HCT116 (cell line): ENCODE data around the gene MAX. TPM values are rescaled to one million over a fixed set of nuclear protein-coding genes. Genes with fewer than 3 reads are reported as not detected.

Experiments
- ATAC-seq: fragments of 200-7000 bp; cut with Tn5 transposase; 2 replicates; pipeline ENCODE4 v1.9.1; 2020; ENCODE audit warnings: mild to moderate bottlenecking, moderate library complexity
- BruUV-seq: library from RNA; stranded (reverse); fragments of 400-500 nt; replicated peaks from 2 replicates; lab custom pipeline; 2021; lab: Mats Ljungman, UMichigan
- CTCF ChIA-PET: fragments of 300-600 bp; sonication (Branson Sonifier 250); formaldehyde crosslinking; loops from one replicate; lab custom pipeline; 2021; ENCODE audit warnings: antibody characterized with exemption; lab: Charles Lee
- POLR2A ChIA-PET: fragments of 300-600, 350-600 bp; sonication (Branson Sonifier 250); formaldehyde crosslinking; loops from one replicate; lab custom pipeline; 2021; ENCODE audit warnings: antibody characterized with exemption; lab: Charles Lee
- RAD21 ChIA-PET, 2 experiments: fragments of 300-600 bp; sonication (Branson Sonifier 250); formaldehyde crosslinking; loops; one replicate each; lab custom pipeline; 2023; ENCODE audit warnings: low total read pairs in 2 of 2; ENCODE audit not compliant: uncharacterized antibody in 2 of 2, unreplicated experiment in 2 of 2, low non-redundant PET in 1 of 2; lab: Charles Lee
- DNase-seq: peaks from one replicate; pipeline ENCODE4 v3.0.0-alpha.2; 2010; ENCODE audit warnings: low read depth, low spot score
- H2AFZ ChIP-seq: fragments of 200-600 bp; shearing (Covaris generic), sonication (generic); 2 replicates; pipeline ENCODE4 v1.6.1; 2017; ENCODE audit warnings: low read depth, mixed run types, mixed read lengths, antibody characterized with exemption, low read length; ENCODE audit not compliant: poor library complexity, severe bottlenecking
- H3K27ac ChIP-seq: 2 replicates; pipeline ENCODE4 v1.5.1; 2012; ENCODE audit warnings: low read depth, low read length
- H3K27me3 ChIP-seq: fragments of 200-600 bp; sonication (generic); 2 replicates; pipeline ENCODE4 v1.6.1; 2016; ENCODE audit warnings: mixed run types, low read length, mixed read lengths; ENCODE audit not compliant: insufficient read depth
- H3K36me3 ChIP-seq, 2 experiments: fragments of 200-500 bp in 1 of 2; fragments of 200-600 bp in 1 of 2; sonication (Bioruptor generic) in 1 of 2; sonication (generic) in 1 of 2; 2 replicates each; pipeline versions ENCODE4 v1.5.1 to v1.6.1; 2014 to 2016; ENCODE audit warnings: low read length in 2 of 2, inconsistent platforms in 1 of 2, mixed read lengths in 1 of 2, mixed run types in 1 of 2; ENCODE audit not compliant: insufficient read depth in 2 of 2, control insufficient read depth in 1 of 2
- H3K4me1 ChIP-seq, 2 experiments: fragments of 200-600 bp in 1 of 2; sonication (generic) in 1 of 2; 2 replicates each; pipeline versions ENCODE4 v1.5.1 to v1.6.1; 2012 to 2017; ENCODE audit warnings: low read length in 2 of 2, inconsistent platforms in 1 of 2, mild to moderate bottlenecking in 1 of 2, mixed read lengths in 1 of 2, mixed run types in 1 of 2, moderate library complexity in 1 of 2; ENCODE audit not compliant: insufficient read depth in 2 of 2, control insufficient read depth in 1 of 2
- H3K4me2 ChIP-seq: fragments of 200-600 bp; sonication (generic); 2 replicates; pipeline ENCODE4 v1.6.1; 2017; ENCODE audit warnings: mixed run types, low read length, mixed read lengths
- H3K4me3 ChIP-seq, 2 experiments: fragments of 200-600 bp in 1 of 2; sonication (generic) in 1 of 2; replicated peaks in 1 of 2; 2 replicates each; pipeline ENCODE4 v1.5.1; 2011 to 2016; ENCODE audit warnings: low read length in 2 of 2, control low read depth in 1 of 2, low read depth in 1 of 2, mild to moderate bottlenecking in 1 of 2, mixed read lengths in 1 of 2, mixed run types in 1 of 2
- H3K79me2 ChIP-seq: fragments of 200-600 bp; sonication (generic); 2 replicates; pipeline ENCODE4 v1.6.1; 2017; ENCODE audit warnings: mild to moderate bottlenecking, mixed run types, low read length, moderate library complexity, mixed read lengths; ENCODE audit not compliant: insufficient read depth
- H3K9ac ChIP-seq: fragments of 200-600 bp; sonication (generic); 2 replicates; pipeline ENCODE4 v1.6.1; 2016; ENCODE audit warnings: low read length, mixed read lengths
- H3K9me2 ChIP-seq: fragments of 200-600 bp; sonication (generic), shearing (Covaris generic); 2 replicates; pipeline ENCODE4 v1.6.1; 2017; ENCODE audit warnings: mixed run types, mild to moderate bottlenecking, moderate library complexity; ENCODE audit not compliant: insufficient read depth
- H3K9me3 ChIP-seq, 2 experiments: fragments of 200-500 bp in 1 of 2; fragments of 200-600 bp in 1 of 2; sonication (Bioruptor generic) in 1 of 2; sonication (generic) in 1 of 2; 2 replicates each; pipeline ENCODE4 v1.6.1; 2014 to 2017; ENCODE audit warnings: low read length in 2 of 2, mixed read lengths in 2 of 2, inconsistent platforms in 1 of 2, low read depth in 1 of 2, mild to moderate bottlenecking in 1 of 2, mixed run types in 1 of 2, moderate library complexity in 1 of 2; ENCODE audit not compliant: control insufficient read depth in 1 of 2, insufficient read depth in 1 of 2
- H4K20me1 ChIP-seq: fragments of 200-600 bp; sonication (generic), shearing (Covaris generic); 2 replicates; pipeline ENCODE4 v1.6.1; 2017; ENCODE audit warnings: mixed run types, mild to moderate bottlenecking, moderate library complexity; ENCODE audit not compliant: insufficient read depth
- ATF3 ChIP-seq: IDR thresholded peaks from 2 replicates; pipeline ENCODE4 v1.6.1; 2012
- CEBPB ChIP-seq: IDR thresholded peaks from 2 replicates; pipeline ENCODE4 v1.6.1; 2012; ENCODE audit warnings: low read depth
- CTCF ChIP-seq, 3 experiments: fragments of 200-600 bp in 1 of 3; sonication (generic) in 1 of 3; IDR thresholded peaks in 2 of 3; conservative IDR thresholded peaks in 1 of 3; 2 replicates each; pipeline ENCODE4 v1.5.1; 2012 to 2017; ENCODE audit warnings: low read depth in 2 of 3, low read length in 2 of 3, antibody characterized with exemption in 1 of 3, borderline replicate concordance in 1 of 3, control low read depth in 1 of 3, mild to moderate bottlenecking in 1 of 3, mixed read lengths in 1 of 3, mixed run types in 1 of 3, moderate library complexity in 1 of 3; ENCODE audit not compliant: insufficient read depth in 1 of 3
- EGR1 ChIP-seq: IDR thresholded peaks from 2 replicates; pipeline ENCODE4 v1.6.1; 2012; ENCODE audit warnings: low read depth
- ELF1 ChIP-seq: IDR thresholded peaks from 2 replicates; pipeline ENCODE4 v1.6.1; 2012; ENCODE audit warnings: low read depth, borderline replicate concordance
- EZH2 ChIP-seq: fragments of 200-600 bp; sonication (generic); IDR thresholded peaks from 2 replicates; pipeline ENCODE4 v1.6.1; 2017; ENCODE audit warnings: antibody characterized with exemption, mixed run types
- JUND ChIP-seq: IDR thresholded peaks from 2 replicates; pipeline ENCODE4 v1.6.1; 2012
- POLR2A ChIP-seq: IDR thresholded peaks from 2 replicates; pipeline ENCODE4 v1.7.0; 2011; ENCODE audit warnings: borderline replicate concordance; ENCODE audit not compliant: insufficient read depth, insufficient read length; ENCODE audit errors: extremely low read depth
- RAD21 ChIP-seq: IDR thresholded peaks from 2 replicates; pipeline ENCODE4 v1.6.1; 2012; ENCODE audit warnings: low read depth, mild to moderate bottlenecking
- REST ChIP-seq: IDR thresholded peaks from 2 replicates; pipeline ENCODE4 v1.6.1; 2012; ENCODE audit warnings: low read depth
- TCF7L2 ChIP-seq: IDR thresholded peaks from 2 replicates; pipeline ENCODE4 v1.7.0; 2011; ENCODE audit warnings: borderline replicate concordance, inconsistent platforms; ENCODE audit not compliant: insufficient read depth, insufficient read length; ENCODE audit errors: extremely low read depth
- YY1 ChIP-seq: IDR thresholded peaks from 2 replicates; pipeline ENCODE4 v1.6.1; 2011; ENCODE audit warnings: low read length, low read depth, moderate library complexity, mild to moderate bottlenecking; ENCODE audit not compliant: insufficient replicate concordance; ENCODE audit errors: extremely low read depth
- ZBTB33 ChIP-seq: IDR thresholded peaks from 2 replicates; pipeline ENCODE4 v1.6.1; 2011; ENCODE audit warnings: mild to moderate bottlenecking, low read length, moderate library complexity; ENCODE audit not compliant: insufficient replicate concordance; ENCODE audit errors: extremely low read depth
- ZNF274 ChIP-seq: fragments of 200-500 bp; sonication (Bioruptor generic); IDR thresholded peaks from 2 replicates; pipeline ENCODE4 v1.6.1; 2014; ENCODE audit warnings: mild to moderate bottlenecking, low read depth, low read length, inconsistent platforms
- intact Hi-C: fragments of 100-400 bp; cut with micrococcal nuclease; formaldehyde crosslinking; loops from 2 replicates; pipeline ENCODE4 v1.10.0; 2022
- total RNA-seq: library from RNA; stranded (reverse); gene quantifications from one replicate; pipeline ENCODE4 v1.2.1, GENCODE V29; 2021; ENCODE audit not compliant: unreplicated experiment

The MAX gene
- total RNA-seq, 1 experiment from 2014 or later: 72.6 TPM

GRCh38 chr14:65038966-65039365 is 63.4 kb downstream of the MAX start (continued):
- TF ChIP-seq ZBTB33 (no peak), POLR2A (no peak), JUND (no peak), YY1 (no peak), CEBPB (no peak), CTCF (IDR thresholded peaks at IDR 0.05 in 2 of 3, conservative IDR thresholded peaks at IDR 0.05 in 1 of 3; ENCODE audit: borderline replicate concordance in 1 of 3, insufficient read depth in 1 of 3, low read depth in 2 of 3, low read length in 2 of 3) (no peak), TCF7L2 (no peak), RAD21 (no peak), ELF1 (no peak), EGR1 (no peak)
- TF ChIP-seq, all 23 proteins: peak for 0

- ChIA-PET POLR2A (no interaction called here), RAD21 (no interaction called here), CTCF (interaction anchor here (1.6 kb wide), 1 partner anchor 15 kb away, joined by 5 read pairs; no protein-coding TSS in a partner anchor)
- H3K4me2 ChIP-seq: no peak overlapping the region
- H3K27ac ChIP-seq: no peak overlapping the region
- H4K20me1 ChIP-seq: no peaks in the 10 kb centered on the region
- no peaks in the 10 kb centered on the region for H3K27me3 ChIP-seq
- no peak for DNase-seq
- no peaks in the 10 kb centered on the region for H3K4me1 ChIP-seq
- no peaks in the 10 kb centered on the region for H3K9me2 ChIP-seq
- H3K36me3 ChIP-seq: peaks cover 12 to 13% of the 10 kb centered on the region in 2 experiments; a peak in 3 of 4 replicates
- BruUV-seq: no TSS peak
- no peak overlapping the region for H3K9ac ChIP-seq
- H2AFZ ChIP-seq: no peak overlapping the region
- intact Hi-C loops: no loop called here
- no peak overlapping the region for H3K4me3 ChIP-seq
- no peaks in the 10 kb centered on the region for H3K9me3 ChIP-seq
- H3K79me2 ChIP-seq: no peaks in the 10 kb centered on the region
- ATAC-seq: no peak
- no peak for TF ChIP-seq CEBPB
- TF ChIP-seq ATF3: no peak
- no peak for TF ChIP-seq ZNF274
- no peak for TF ChIP-seq RAD21
- no peak for TF ChIP-seq REST
- no peak for TF ChIP-seq CTCF (IDR thresholded peaks at IDR 0.05 in 2 of 3, conservative IDR thresholded peaks at IDR 0.05 in 1 of 3; ENCODE audit: borderline replicate concordance in 1 of 3, insufficient read depth in 1 of 3, low read depth in 2 of 3, low read length in 2 of 3)
- no peak for TF ChIP-seq EGR1
- no peak for TF ChIP-seq TCF7L2
- no peak for TF ChIP-seq EZH2
Observed at GRCh38 chr14:65035049-65035448, 67.3 kb downstream of the MAX start.
